HG03558 (cell line): ENCODE data around the gene MGME1.
"Not testable (repeated sequence)": the region's sequence is repeated elsewhere in the genome, so short reads cannot be mapped to it uniquely, and the experiment has no call there.

Experiments
- ATAC-seq: cut with Tn5 transposase; IDR thresholded peaks from one replicate; pipeline ENCODE4 v1.9.1; 2021; ENCODE audit warnings: moderate number of reproducible peaks; ENCODE audit not compliant: unreplicated experiment; ENCODE audit errors: extremely low read depth

The MGME1 gene

GRCh38 chr20:18012901-18013300 is 44.1 kb downstream of the MGME1 start:
- no peak for ATAC-seq

GRCh38 chr20:18014411-18014810 is 45.6 kb downstream of the MGME1 start:
- no peak for ATAC-seq

- no peak for ATAC-seq
Observed at GRCh38 chr20:18016772-18017171, 48.0 kb downstream of the MGME1 start.

GRCh38 chr20:18018100-18018499 is 49.3 kb downstream of the MGME1 start:
- no peak for ATAC-seq

- ATAC-seq: no peak
Observed at GRCh38 chr20:18019068-18019467, 50.2 kb downstream of the MGME1 start.

GRCh38 chr20:18020931-18021330 is 52.1 kb downstream of the MGME1 start:
- ATAC-seq: no peak

GRCh38 chr20:18024606-18025127 is 55.8 kb downstream of the MGME1 start:
- no peak for ATAC-seq

- not testable (repeated sequence) for ATAC-seq
Observed at GRCh38 chr20:18027011-18027410, 58.2 kb downstream of the MGME1 start.

- no peak for ATAC-seq
Observed at GRCh38 chr20:18030020-18030419, 61.2 kb downstream of the MGME1 start.

GRCh38 chr20:18031050-18031449 is 62.2 kb downstream of the MGME1 start:
- ATAC-seq: no peak

- no peak for ATAC-seq
Observed at GRCh38 chr20:18031888-18032509, 63.2 kb downstream of the MGME1 start.

- no peak for ATAC-seq
Observed at GRCh38 chr20:18032977-18033892, 64.4 kb downstream of the MGME1 start.

- ATAC-seq: no peak
Observed at GRCh38 chr20:18034039-18034438, 65.2 kb downstream of the MGME1 start.

- ATAC-seq: no peak
Observed at GRCh38 chr20:18039063-18039462, 70.2 kb downstream of the MGME1 start.
